IPS-18c (cell line): Measurements from ENCODE around the gene CCNG2.
"Not testable (repeated sequence)": the region's sequence is repeated elsewhere in the genome, so short reads cannot be mapped to it uniquely, and the experiment has no call there.

ENCODE experiments used
- H3K4me3 ChIP-seq: 2 replicates; pipeline ENCODE4 v1.7.0; 2013; ENCODE audit warnings: low read depth, mild to moderate bottlenecking, low read length, moderate library complexity; ENCODE audit not compliant: insufficient read depth
- H3K9me3 ChIP-seq: one replicate; pipeline ENCODE4 v1.6.1; 2013; ENCODE audit warnings: mild to moderate bottlenecking, low read length, moderate library complexity; ENCODE audit not compliant: control insufficient read depth, insufficient read depth

Gene CCNG2, protein sequence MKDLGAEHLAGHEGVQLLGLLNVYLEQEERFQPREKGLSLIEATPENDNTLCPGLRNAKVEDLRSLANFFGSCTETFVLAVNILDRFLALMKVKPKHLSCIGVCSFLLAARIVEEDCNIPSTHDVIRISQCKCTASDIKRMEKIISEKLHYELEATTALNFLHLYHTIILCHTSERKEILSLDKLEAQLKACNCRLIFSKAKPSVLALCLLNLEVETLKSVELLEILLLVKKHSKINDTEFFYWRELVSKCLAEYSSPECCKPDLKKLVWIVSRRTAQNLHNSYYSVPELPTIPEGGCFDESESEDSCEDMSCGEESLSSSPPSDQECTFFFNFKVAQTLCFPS

DNA sequence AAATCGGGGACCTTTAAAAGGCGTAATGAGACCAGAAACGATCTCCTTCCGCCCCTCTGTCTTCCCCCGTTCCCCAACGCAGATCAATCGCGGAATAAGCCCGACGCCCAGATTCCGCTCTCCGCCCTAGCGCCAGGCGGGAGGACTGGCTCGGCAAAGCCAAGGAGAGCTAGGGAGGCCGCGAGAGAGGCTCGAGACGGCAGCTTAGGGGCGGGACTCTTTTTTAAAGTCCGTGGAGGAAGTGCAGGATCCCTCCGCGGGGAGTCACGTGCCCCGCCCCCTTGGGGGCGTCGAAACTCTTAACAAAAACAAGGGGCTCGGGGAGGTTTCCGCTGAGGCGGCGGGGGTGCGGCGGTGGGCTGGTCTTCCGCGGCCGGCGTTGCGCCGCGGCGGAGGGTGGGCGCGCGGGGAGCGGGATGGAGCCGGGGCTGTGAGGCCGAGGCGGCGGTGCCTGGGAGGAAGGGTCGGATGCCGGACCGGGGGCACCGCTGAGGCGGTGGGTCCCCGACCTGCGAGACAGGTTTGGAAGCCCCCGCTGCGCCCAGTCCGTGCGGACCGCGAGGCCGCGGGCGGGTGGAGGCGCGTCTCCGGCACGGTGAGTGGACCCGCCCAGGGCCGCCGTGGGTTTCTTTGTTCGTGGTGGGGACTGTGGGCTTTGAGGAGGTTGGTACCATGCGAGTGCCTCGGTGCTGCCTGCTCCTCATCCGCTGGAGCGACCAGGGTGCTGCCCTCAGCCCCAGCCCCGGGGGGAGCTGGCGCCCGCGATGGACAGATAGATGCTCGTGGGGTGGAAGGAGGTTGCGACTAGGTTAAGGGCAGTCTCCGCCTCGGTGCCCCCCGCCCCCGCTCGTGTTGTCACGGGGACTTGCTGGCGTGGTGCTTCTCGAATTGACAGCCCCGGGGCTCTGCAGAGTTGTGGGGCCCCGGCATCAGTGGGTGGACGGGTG is at the start of gene CCNG2:
TSS of gene CCNG2 (plus strand) at position 296 of the 947 bp plus-strand sequence. CDS start 1,326 bp downstream, outside the sequence.
- Histone ChIP-seq H3K4me3 (peak within 1 kb of the TSS; percentile 96), H3K9me3 (no peaks in the 10 kb centered on the region)

DNA sequence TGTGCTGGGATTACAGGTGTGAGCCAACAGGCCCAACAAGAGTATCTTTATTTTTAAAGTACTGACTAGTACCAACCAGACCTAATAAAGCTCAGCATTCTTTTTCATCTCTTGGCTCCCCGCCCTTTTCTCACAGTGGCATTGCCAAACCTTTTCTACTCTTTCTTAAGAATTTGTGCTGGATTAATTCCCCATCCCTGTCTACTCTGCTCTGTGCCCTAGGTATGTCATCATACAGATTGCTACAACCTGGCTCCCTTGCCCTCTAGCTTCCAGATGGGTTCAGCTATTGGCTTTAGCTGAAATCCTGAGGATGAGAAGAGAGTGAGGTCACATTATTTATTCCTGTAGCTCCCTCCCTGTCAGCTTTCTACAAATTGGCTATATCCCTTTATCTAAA is 46.3 kb upstream of the CCNG2 start:
- H3K4me3 ChIP-seq, result no peak overlapping the region
- no peaks in the 10 kb centered on the region for H3K9me3 ChIP-seq

DNA sequence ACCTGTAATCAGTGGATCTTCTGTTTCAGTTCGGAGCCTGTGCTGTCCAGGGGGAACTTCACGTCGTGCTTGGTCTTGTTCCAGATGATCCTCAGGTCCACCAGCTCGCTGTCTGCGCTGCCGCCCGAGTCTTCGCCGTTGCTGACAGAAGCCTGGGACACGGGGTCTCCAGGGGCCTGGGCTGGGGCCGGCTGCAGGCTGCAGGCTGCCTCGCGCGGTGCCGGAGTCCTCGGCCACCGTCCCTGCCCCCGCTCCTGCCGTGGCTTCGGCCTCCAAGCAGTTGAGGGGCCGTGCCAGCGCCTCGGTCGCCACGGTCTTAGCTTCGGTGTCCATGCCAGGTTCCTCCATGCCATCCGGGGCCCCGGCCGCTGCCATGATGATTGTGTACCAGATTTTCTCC is 43.9 kb upstream of the CCNG2 start:
- Histone ChIP-seq H3K9me3 (no peaks in the 10 kb centered on the region), H3K4me3 (no peak overlapping the region)

DNA sequence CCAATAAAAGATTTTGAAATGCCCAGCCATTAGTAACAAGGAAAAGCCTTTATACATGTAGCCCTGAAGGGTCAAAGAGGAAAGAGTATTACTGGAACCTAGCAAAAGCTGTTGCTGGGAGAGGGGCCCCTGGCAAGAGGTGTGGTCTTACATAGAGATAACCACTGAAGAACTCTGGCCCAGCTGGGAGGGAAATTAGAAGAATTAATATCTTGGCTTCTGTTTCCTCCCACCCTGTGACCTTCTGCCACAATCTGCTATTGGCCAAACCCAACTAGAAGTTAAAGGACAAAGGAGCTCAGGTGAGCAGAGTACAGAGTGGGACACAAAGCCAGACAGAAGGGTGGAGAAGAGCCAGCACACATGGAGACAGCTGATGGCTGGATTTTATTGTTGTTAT is 39.3 kb upstream of the CCNG2 start:
- H3K9me3 ChIP-seq, result no peaks in the 10 kb centered on the region
- H3K4me3 ChIP-seq, result no peak overlapping the region

DNA sequence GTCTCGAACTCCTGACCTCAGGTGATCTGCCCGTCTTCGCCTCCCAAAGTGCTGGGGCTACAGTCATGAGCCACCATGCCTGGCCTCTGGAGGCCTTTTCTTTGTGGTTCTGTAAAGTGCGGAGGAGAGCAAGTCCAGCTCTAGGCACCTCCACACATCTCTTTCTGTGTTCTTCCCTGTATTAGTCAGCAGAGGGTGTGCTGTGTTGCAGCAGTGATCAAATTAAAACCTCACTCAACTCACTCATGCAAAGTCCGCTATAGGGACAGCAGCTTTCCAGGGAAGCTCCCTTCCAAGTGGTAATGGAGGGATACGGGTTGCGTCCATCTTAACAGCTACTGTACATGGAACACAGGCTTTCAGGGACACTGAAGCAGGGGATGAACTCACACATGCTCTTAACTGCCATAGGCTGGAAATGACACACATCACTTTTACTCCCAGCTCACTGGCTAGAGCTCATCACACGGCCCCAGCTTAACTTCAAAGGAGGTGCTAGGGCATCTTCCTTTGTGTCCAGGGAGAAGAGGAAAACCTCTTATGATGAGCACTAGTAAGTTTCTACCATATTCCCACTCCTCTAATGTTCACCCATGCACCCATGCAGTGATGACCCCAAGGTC is 36.0 kb upstream of the CCNG2 start:
- H3K4me3 ChIP-seq, result no peak overlapping the region
- no peaks in the 10 kb centered on the region for H3K9me3 ChIP-seq

DNA sequence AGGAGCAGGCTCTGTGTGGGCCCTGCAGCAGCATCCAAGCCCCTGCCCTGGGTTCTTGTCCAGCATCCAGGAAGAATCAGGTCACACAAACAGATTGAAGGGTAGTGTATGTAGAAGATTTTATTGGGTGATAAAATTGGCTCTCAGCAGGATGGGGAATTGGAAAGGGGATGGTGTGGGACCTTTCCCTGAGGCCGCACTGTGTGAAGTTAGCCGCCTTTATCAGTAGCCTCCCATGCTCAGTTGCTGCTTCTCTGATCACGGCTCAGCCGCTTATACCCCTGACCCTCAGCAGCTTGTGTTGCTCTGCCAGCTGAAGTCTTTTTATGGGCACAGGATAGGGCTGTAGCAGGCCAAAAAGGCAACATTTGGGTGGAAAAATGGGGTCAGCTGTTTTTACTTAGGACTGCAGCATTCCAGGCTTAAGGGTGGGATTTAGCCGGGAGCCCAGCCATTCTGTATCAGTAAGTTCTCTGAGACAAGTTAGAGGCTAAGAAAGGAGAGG is 35.2 kb upstream of the CCNG2 start:
- no peak overlapping the region for H3K4me3 ChIP-seq
- no peaks in the 10 kb centered on the region for H3K9me3 ChIP-seq

DNA sequence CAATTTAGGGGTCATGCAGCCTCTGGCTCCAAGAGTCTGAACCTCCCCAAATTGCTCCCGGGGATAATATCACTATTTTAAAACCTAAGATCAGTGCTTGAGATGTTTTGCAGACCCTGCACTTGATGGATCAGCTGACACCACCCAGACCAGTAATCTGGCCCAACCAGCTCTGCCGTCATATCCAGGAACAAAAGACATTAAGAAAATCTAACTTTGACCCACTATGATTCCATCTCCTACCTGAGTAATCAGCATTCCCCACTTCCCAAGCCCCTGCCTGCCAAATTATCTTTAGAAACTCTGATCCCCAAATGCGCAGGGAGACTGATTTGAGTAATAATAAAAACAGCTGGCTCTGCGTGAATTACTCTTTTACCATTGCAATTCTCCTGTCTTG is 34.4 kb upstream of the CCNG2 start:
- H3K4me3 ChIP-seq, result no peak overlapping the region
- no peaks in the 10 kb centered on the region for H3K9me3 ChIP-seq

GRCh38 chr4:77123411-77123810 is 33.6 kb upstream of the CCNG2 start:
- Histone ChIP-seq H3K4me3 (no peak overlapping the region), H3K9me3 (no peaks in the 10 kb centered on the region)

DNA sequence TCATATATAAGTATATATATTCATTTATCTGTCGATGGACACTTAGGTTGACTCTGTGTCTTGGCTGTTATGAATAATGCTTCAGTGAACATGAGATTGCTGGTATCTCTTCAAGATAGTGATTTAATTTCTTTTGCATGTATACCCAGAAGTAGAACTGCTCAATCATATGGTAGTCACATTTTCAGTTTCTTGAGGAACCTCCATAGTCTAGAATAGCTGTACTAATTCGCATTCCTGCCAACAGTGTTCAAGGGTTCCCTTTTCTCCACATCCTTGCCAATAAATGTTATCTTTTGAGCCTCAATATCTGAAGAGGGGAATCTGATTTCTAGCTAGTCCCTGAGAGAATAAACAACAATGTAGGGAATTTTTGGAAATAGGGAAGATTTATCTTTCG is 32.4 kb upstream of the CCNG2 start:
- Histone ChIP-seq H3K4me3 (no peak overlapping the region), H3K9me3 (no peaks in the 10 kb centered on the region)

DNA sequence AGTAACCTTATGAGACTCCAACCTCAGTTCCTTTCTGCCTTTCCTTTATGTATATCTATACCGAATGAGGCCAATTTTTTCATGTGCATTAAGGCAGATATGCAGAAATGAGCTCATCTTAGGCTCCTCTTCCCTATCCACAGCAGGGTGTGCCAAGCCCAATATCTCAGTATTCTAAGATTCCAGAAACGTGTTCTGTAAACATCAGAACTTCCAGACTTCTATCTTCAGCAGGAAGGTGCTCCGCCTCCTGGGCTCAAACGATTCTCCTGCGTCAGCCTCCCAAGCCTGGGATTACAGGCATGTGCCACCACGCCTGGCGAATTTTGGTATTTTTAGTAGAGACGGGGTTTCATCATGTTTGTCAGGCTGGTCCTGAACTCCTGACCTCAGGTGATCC is 31.0 kb upstream of the CCNG2 start:
- H3K9me3 ChIP-seq, result no peaks in the 10 kb centered on the region
- H3K4me3 ChIP-seq, result no peak overlapping the region

- Histone ChIP-seq H3K4me3 (no peak overlapping the region), H3K9me3 (no peaks in the 10 kb centered on the region)
Measured at GRCh38 chr4:77126809-77127208, 30.2 kb upstream of the CCNG2 start.

DNA sequence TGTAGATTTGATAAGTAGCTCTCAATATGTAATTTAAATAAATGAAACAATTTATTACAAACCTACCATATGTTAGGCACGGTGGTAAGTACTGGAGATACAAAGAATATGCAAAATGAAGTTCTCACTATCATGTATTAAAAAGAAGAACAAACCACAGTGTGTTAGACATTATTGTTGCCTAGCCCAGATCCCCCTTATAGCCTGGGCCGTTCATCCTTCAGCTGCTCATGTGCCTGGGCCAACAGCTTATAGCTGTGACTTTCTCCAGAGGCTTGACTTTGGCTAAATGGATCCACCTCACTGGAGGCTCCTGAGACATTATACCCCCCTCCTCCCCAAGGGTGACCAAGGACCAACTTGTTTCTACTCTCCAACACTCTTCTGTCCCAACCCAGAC is 29.8 kb upstream of the CCNG2 start:
- H3K9me3 ChIP-seq, result no peaks in the 10 kb centered on the region

GRCh38 chr4:77127837-77128621 is 29.0 kb upstream of the CCNG2 start:
- H3K4me3 ChIP-seq, result no peak overlapping the region
- H3K9me3 ChIP-seq, result no peaks in the 10 kb centered on the region

More for the DNA sequence above, 29.8 kb upstream of the CCNG2 start:
- no peak overlapping the region for H3K4me3 ChIP-seq

DNA sequence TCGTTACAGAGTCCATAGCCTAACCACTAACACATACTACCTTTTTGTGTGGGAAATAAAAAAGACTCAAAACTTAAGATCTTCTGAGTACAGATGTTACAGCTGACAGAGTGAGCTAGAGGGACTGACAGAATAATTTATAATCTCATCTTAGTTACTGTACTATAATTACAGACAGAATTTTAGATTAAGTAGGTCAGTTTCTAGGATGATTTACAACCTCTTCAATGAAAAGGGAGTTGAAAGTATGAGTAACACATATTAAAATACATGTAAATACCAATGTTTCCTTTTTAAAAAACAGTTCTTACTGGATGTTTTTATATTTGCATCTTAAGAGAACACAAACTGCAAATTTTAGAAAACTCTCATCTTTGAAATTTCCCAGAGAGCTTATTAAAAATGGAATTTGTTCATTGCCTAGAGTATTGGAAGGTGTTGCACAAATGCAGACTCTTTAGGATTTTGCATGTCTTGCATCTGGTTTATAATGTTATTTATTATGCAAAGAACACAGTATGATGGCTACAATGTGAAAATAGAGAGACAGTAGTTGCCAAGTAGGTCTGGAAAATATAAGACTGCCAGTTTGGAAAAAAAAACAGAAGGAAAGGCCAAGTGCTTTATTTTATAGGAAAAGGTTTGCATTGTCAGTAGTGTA is 24.2 kb upstream of the CCNG2 start:
- no peaks in the 10 kb centered on the region for H3K9me3 ChIP-seq

GRCh38 chr4:77137448-77137847 is 19.6 kb upstream of the CCNG2 start:
- H3K4me3 ChIP-seq, H3K9me3 ChIP-seq: not testable (repeated sequence)

More for the DNA sequence above, 24.2 kb upstream of the CCNG2 start:
- H3K4me3 ChIP-seq, result no peak overlapping the region

DNA sequence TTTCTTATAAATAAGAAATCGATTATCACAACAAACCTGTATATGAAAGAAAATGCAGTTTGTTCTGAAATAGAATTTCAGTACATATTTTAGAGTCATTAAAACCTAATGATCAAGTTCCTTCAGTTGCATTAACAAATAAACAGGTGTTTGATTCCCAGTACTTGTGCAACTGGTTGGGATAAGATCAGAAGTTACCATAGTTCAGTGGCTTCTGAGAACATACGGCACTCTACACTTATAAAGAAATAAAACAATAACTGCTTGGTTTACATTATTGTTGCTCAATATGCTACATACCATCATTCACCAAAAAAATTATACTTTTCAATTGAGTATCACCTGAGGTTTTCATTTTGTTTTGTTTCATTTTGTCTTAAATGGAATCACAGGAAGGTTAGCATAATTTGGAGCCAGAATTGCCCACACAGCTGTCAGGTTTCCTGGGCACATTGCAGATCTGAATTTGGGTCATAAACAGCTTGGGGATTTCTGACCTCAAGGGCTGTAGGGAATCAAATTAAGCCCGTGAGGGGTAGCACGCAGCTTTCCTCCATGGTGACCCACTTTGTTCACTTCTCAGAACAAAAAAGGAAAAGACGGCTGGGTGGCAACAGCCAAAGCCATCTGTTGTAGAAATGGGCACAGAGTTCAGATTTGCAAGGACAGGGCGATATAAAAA is 14.9 kb upstream of the CCNG2 start:
- H3K4me3 ChIP-seq, result no peak overlapping the region
- H3K9me3 ChIP-seq, result no peaks in the 10 kb centered on the region
